ENCODE results near the gene PCNX2.

The PCNX2 gene

DNA sequence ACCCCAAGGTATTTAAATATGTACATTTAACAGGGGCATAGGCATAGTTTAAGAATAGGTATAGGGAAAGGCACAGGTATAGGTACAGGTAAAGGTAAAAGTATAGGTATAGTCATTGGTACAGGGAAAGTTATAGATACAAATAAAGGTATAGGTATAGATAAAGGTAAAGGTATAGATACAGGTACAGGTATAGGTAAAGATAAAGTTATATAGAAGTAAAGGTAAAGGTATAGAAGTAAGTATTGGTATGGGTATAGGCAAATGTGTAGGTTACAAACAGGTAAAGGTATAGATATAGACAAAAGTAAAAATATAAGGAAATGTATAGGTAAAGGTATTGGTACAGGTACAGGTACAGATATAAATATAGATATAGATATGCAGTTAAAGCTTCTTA is 137.2 kb downstream of the PCNX2 start:
- no peak for DNase-seq (ENCODE audit: low read depth)
- TF ChIP-seq, protein P1, sequence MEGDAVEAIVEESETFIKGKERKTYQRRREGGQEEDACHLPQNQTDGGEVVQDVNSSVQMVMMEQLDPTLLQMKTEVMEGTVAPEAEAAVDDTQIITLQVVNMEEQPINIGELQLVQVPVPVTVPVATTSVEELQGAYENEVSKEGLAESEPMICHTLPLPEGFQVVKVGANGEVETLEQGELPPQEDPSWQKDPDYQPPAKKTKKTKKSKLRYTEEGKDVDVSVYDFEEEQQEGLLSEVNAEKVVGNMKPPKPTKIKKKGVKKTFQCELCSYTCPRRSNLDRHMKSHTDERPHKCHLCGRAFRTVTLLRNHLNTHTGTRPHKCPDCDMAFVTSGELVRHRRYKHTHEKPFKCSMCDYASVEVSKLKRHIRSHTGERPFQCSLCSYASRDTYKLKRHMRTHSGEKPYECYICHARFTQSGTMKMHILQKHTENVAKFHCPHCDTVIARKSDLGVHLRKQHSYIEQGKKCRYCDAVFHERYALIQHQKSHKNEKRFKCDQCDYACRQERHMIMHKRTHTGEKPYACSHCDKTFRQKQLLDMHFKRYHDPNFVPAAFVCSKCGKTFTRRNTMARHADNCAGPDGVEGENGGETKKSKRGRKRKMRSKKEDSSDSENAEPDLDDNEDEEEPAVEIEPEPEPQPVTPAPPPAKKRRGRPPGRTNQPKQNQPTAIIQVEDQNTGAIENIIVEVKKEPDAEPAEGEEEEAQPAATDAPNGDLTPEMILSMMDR (IDR thresholded peaks at IDR 0.05; ENCODE audit: control insufficient read depth, extremely low read depth, insufficient read depth), result no peak
- no peak overlapping the region for H3K4me3 ChIP-seq (ENCODE audit: low read depth, low read length)

DNA sequence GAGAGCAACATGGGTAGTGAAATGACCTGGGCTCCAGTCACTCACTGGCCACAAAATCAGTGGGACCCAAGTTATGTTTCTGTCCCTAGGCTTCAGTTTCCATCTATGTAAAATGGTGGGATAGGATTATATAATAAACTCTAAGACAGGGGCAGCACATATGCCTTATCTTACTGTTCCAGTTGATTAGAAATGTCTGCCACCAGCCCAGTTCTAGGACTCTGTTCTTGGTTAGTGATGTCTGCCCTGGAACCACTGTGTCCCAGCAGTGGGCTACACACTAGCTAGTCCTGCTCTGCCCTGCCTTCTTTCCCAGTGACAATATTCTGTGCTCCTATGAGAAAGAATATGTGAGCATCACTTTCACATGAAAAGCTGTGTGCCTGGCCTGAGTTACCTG is 138.3 kb downstream of the PCNX2 start:
- no peak for DNase-seq (ENCODE audit: low read depth)
- TF ChIP-seq, protein P1 (IDR thresholded peaks at IDR 0.05; ENCODE audit: control insufficient read depth, extremely low read depth, insufficient read depth), result no peak
- no peak overlapping the region for H3K4me3 ChIP-seq (ENCODE audit: low read depth, low read length)

DNA sequence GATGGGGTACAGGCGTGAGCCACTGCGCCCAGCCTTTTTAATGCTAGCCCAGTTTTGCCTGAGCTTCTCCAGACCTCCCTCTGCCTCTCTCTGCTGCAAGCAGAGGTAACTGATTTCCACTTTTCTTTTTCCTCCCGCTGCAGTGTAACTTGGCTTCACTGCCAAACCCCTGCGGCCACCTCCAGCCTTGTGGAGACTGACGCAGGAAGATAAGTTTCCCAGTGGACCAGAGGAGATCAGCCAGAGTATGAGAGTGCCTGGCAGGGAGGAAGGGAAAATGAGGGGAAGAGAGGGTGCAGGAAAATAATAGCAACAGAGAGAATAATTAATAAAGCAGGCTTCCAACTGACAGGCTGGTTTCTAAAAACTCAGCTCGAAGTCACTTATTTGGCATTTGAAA is 143.7 kb downstream of the PCNX2 start:
- TF ChIP-seq, protein P1 (IDR thresholded peaks at IDR 0.05; ENCODE audit: control insufficient read depth, extremely low read depth, insufficient read depth), result no peak
- H3K4me3 ChIP-seq (ENCODE audit: low read depth, low read length), result no peak overlapping the region
- DNase-seq (ENCODE audit: low read depth), result no peak

DNA sequence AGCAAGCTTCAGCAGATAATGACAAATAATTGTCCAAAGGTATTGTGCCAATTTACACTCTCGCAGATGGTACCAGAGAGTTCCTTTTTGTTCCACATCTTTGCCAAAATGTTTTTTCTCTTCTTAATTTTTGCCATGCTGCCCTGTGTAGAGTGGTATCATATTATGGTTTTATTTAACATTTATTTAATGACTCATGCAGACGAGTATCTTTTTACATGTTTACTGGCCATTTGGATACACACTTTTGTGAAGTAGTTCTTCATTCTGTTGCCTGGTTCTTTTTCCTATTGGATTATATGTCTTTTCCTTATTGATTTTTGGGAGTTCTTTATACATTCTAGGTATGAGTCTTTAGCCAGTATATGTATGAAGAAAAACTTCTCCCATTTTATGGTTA is 151.1 kb downstream of the PCNX2 start:
- DNase-seq (ENCODE audit: low read depth), result no peak
- H3K4me3 ChIP-seq (ENCODE audit: low read depth, low read length), result no peak overlapping the region
- TF ChIP-seq, protein P1 (IDR thresholded peaks at IDR 0.05; ENCODE audit: control insufficient read depth, extremely low read depth, insufficient read depth), result no peak

DNA sequence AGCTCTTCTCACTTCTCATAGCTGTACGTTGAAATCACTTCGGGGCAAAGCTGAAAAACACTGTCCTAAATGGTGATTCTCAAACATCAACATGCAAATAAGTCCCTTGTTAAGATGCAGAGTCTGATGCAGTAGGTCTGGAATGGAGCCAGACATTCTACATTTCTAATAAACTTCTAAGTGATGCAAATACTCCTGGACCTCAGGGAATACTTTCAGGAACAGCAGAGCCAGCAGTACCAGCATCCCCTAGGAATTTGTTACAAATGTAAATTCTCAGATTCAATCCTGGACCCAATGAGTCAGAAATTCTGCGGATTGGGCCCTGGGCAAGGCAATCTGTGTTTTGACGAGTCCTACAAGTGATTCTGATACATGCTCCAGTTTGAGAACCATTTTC is 152.3 kb downstream of the PCNX2 start:
- no peak for DNase-seq (ENCODE audit: low read depth)
- no peak overlapping the region for H3K4me3 ChIP-seq (ENCODE audit: low read depth, low read length)
- TF ChIP-seq, protein P1 (IDR thresholded peaks at IDR 0.05; ENCODE audit: control insufficient read depth, extremely low read depth, insufficient read depth), result no peak

DNA sequence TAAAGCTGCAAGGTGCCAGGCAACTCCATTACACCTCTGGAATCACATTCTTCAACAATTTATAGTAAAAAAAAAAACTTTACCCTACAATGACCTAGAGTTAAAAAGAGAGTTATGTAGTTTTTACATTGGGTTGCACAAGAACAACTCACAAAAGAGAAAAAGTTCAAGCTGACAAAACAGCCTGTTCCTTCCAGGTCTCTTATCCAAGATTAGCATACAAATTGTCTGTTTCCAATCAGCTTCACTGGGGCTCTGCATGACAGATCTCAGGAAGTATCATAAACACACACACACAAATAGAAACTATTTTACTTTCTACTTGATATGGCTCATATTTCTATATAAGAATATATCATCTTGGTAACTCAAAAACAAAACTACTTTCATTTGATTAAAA is 154.6 kb downstream of the PCNX2 start:
- TF ChIP-seq, protein P1 (IDR thresholded peaks at IDR 0.05; ENCODE audit: control insufficient read depth, extremely low read depth, insufficient read depth), result no peak
- DNase-seq (ENCODE audit: low read depth), result no peak
- no peak overlapping the region for H3K4me3 ChIP-seq (ENCODE audit: low read depth, low read length)

DNA sequence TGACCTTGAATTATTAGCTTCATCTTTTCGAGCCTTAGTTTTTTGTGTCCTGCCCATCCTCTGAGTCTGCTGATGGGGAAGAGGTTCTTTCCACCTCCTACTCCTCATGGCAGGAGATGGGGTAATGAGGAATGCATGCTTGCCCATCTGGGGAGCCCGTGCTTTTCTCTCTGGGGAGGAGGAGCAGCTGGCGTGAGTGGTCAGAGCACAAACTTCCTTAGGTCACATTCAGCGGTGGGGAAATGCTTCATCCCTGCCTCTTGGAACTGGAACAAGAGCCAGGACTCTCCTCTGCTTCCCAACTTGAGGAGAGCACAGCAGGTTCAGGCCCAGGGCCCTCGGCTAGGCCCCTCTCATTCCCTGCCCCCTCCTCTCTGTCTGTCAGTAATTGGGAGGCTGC is 155.0 kb downstream of the PCNX2 start:
- H3K4me3 ChIP-seq (ENCODE audit: low read depth, low read length), result no peak overlapping the region
- no peak for DNase-seq (ENCODE audit: low read depth)
- TF ChIP-seq, protein P1 (IDR thresholded peaks at IDR 0.05; ENCODE audit: control insufficient read depth, extremely low read depth, insufficient read depth), result no peak
